DMS 273 treated with DMSO at 0.1 percent for 48 hours (cell line): ENCODE measurements around the gene NFASC.

Experiments used
- DNase-seq: peaks from one replicate; lab custom pipeline; 2025; lab: John Stamatoyannopoulos, UW

Gene NFASC

DNA sequence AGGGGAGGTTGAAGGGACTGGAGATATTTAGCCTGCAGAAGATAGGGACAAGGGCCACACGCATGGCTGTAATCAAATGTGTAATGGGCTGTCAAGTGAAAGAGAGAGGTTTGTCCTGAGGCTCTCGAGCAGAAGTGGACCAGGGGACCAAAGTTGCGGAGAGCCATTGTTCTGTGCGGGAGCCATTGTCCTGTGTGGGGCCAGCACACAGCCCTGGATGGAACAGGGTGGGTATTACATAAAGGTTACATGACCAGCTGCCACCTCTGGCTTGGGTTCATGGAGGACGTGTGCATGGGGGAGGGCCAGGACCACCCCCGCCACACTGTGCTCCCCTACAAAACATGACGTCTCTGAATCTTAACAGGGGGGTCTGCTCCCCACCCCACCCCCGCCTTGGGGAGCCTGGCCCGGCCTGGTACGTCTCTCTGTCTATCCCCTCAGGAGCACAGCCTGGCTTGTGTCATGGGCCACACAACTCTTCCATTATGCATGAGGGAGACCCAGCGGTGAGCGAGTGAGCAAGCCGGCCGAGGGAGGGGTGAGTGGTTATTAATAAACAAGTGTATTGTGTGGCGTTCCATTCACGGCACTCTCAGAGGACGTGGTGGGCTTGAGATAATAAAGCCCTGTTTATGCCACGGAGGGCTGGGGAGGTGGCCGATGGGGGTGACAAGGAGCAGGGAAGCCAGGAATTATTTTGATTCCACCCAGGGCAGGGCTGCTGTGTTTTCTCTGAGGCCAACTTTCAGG lies at the start of gene NFASC:
Gene NFASC (plus strand): TSS at position 703 of the 753 bp plus-strand sequence. CDS start 73,454 bp downstream, outside the sequence.
- DNase-seq: no peak

- DNase-seq: no peak
Measured at GRCh38 chr1:204821476-204821875, 49.2 kb upstream of the NFASC start.

DNA sequence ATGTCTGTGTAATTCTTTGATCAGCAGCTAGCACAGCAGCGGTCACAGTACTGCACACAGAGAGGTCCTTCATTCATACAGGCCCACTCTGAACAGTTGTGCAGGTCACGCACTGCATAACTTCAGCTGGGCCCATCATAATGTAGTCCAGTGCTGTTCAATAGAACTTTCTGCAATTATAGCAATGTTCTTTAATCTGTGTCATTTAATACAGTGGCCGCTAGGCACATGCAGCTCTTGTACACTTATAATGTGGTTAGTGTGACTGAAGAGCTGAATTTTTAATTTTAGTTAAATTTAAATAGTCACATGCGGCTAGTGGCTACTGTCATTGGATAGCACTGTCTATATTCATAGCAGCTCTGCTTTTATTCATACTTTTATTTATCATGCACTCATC lies 48.7 kb upstream of the NFASC start:
- DNase-seq: no peak

- DNase-seq: no peak
Measured at GRCh38 chr1:204826970-204827369, 43.7 kb upstream of the NFASC start.

GRCh38 chr1:204828352-204828850 lies 42.3 kb upstream of the NFASC start:
- DNase-seq: no peak

DNA sequence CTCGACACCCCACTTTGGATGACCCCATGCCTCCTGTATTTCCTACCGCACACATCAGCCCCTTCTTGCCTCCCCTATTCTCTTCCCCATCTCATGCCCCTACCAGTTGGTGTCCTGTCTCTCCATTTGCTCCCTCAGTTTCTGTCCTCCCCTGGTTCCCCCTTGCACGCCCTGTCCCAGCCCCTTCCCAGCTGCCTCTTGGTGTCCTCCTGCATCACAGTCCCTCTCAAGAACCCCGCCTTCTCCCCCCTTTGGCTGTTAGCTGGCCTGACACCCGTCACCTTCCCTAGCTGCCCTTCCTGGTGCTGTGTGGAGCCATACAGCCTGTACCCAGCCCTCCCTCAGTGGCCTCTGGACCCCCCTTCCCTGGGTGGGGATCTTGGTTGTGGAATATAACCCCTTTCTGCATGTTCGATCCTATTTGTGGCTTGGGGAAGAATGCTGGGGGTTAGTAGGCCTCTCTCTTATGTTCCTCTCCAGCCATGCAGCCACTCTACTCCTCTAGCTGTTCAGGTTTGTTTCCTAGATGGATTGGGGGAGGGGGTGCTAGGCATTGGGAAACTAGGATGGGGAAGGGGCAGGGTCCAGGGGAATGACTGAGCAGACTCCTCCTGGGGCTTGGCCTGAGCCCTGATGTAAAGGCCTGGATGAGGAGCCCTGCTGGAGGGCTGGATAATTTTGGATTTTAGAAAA lies 41.4 kb upstream of the NFASC start:
- no peak for DNase-seq

DNA sequence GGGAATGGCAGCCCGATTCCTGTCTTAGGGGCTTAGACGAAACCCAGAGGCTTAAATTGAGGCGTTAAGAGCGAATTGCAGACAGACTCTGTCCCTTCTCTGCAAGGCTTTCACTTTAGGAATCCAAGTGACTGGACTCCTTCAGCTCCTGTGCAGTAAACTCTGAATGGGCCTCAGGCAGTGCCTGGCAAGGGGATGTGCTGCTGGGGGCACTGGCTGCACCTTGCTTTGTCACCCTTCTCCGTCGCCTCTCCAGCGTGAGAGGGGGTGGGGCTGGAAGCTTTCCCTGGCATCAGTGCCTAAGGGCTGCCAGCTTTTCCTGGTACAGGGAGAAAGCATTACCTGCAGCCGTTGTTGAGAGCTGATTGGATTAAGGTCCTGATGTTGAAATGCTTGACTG lies 39.9 kb upstream of the NFASC start:
- no peak for DNase-seq

DNA sequence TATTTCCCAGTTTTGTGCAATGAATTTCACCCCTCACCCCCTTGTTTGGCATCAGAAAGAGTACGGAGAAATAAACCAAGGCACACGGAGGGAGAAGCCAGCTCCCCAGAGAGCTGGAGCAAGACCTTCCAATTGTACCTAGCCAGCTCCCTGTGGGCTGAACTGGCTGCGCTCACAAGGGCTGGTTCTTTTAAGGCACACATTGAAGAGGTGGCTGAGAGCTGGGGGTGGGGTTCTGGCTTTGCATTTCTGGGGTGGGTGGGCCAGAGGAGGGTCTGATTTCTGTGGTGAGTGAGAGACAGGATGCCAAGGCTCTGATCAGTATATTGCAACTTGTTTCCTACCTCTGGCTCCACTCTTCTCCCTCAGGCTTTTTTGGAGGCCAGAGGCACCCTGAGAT lies 39.5 kb upstream of the NFASC start:
- DNase-seq: no peak

- no peak for DNase-seq
Measured at GRCh38 chr1:204834336-204834735, 36.3 kb upstream of the NFASC start.

- DNase-seq: no peak
Measured at GRCh38 chr1:204834752-204835151, 35.9 kb upstream of the NFASC start.

DNA sequence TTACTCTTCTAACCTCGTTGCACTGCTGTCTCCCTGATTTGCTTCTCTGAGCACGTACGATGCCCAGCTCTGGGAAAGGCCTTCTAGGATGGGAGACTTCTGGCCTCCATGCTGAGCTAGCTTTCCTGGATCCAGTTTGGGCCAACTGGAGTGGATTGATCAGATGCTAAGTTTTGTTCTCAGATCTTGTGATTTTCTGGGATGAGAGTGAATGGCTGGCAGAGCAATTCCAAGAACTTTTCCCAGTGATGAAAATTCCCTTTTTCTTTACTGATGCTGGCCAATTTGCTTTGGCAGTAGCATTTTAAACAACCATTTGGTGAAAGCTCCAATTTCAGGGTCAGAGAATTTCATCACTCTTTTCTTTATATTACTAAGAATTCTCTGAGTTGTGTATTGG lies 34.9 kb upstream of the NFASC start:
- DNase-seq: no peak

GRCh38 chr1:204836856-204837255 lies 33.8 kb upstream of the NFASC start:
- DNase-seq: no peak

DNA sequence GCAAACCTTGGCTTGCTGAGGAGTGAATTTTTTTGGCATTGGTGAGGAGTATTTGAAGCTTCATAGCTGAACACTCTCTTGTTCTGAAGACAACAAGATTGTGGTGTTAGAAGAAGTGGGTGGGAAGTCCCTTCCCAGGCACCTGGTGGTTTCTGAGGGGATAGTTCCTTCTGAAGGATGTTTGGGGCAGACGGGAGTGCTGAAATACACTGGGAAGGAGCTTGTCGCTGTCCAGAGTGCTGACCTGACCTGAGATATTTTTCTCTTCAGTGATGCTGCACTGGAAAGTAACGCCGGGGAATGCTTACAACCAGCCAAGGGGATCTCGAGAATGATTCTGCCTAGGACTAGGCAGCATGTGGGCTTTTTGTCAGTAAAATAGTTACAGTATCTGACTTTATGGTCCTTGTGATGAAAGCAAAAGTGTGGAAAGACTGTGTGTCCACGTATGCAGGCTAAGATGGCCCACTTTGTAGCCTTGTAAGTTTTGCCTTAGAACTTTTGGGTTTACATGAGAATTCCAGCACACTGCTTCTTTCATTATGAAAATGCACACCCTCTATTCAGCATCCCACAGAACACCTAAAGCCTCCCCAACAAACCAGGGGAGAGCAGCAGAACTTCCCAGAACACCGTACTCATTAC lies 33.1 kb upstream of the NFASC start:
- no peak for DNase-seq

- DNase-seq: no peak
Measured at GRCh38 chr1:204841316-204841715, 29.3 kb upstream of the NFASC start.

- DNase-seq: no peak
Measured at GRCh38 chr1:204841798-204842197, 28.9 kb upstream of the NFASC start.

GRCh38 chr1:204842369-204842768 lies 28.3 kb upstream of the NFASC start:
- DNase-seq: no peak

GRCh38 chr1:204842892-204843291 lies 27.8 kb upstream of the NFASC start:
- DNase-seq: no peak

DNA sequence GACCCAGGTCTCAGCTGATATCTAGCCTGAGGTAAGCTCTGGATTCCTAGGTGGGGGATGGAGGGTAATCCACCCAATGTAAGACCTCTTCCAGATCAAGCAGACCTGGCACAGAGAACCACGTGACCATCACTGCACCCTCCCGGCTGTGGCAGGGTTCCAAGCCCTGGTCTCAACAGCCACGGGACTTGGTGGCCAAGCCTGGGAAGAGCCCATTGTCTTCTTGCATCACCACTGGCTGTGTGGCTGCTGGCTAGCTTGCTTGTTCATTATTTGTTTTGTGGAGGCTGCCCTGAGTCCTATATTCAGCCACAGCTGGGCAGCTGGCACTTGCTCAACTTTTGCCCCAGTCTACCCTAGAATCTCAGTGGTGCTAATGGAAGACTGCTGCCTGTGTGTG lies 24.1 kb upstream of the NFASC start:
- DNase-seq: no peak

DNA sequence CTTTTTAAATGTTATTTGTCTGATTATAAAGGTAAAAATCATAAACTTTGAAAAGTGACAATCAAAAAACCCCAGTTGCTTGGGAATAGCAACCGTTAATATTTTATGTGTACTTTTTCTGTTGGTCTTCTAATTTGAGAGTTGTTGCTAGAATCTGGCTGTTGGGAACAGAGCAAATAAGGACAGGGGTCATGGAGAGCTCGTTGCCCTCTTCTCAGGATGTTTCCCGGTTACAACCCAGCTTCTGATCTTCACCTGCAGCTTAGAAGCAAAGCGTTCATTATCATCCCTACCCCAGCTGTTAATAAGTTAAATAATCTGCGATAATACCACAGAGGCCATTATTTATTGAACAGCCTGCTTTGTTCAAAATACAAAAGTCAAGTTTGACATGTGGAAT lies 22.1 kb upstream of the NFASC start:
- no peak for DNase-seq

- DNase-seq: no peak
Measured at GRCh38 chr1:204852854-204853253, 17.8 kb upstream of the NFASC start.

GRCh38 chr1:204853436-204853835 lies 17.2 kb upstream of the NFASC start:
- no peak for DNase-seq

- no peak for DNase-seq
Measured at GRCh38 chr1:204854286-204854685, 16.4 kb upstream of the NFASC start.

- no peak for DNase-seq
Measured at GRCh38 chr1:204858363-204858821, 12.3 kb upstream of the NFASC start.
